Suprapubic skin (tissue), 4 donors: ENCODE data around the gene MYO5A. TPM values are rescaled to one million over a fixed set of nuclear protein-coding genes. Genes with fewer than 3 reads are reported as not detected.
"Not testable (repeated sequence)": the region's sequence is repeated elsewhere in the genome, so short reads cannot be mapped to it uniquely, and the experiment has no call there.

Source experiments
- DNase-seq, 2 donors: peaks; one replicate each; pipeline ENCODE4 v3.0.0-alpha.2; 2019; ENCODE audit warnings: low spot score in 2 of 2
- H3K27ac ChIP-seq: fragments of 200-600 bp; sonication (generic); one replicate; pipeline ENCODE4 v1.5.1; 2019
- H3K27me3 ChIP-seq: fragments of 200-600 bp; sonication (generic); one replicate; pipeline ENCODE4 v1.5.1; 2019
- H3K36me3 ChIP-seq: fragments of 200-600 bp; sonication (generic); one replicate; pipeline ENCODE4 v1.5.1; 2019
- H3K4me1 ChIP-seq: fragments of 200-600 bp; sonication (generic); one replicate; pipeline ENCODE4 v1.5.1; 2019
- H3K4me3 ChIP-seq: fragments of 200-600 bp; sonication (generic); one replicate; pipeline ENCODE4 v1.5.1; 2019; ENCODE audit warnings: mild to moderate bottlenecking
- H3K9me3 ChIP-seq: fragments of 200-600 bp; sonication (generic); one replicate; pipeline ENCODE4 v1.5.1; 2019
- EP300 ChIP-seq: sonication (generic); formaldehyde crosslinking; IDR thresholded peaks from one replicate; pipeline ENCODE4 v1.6.1; 2017; ENCODE audit warnings: antibody characterized with exemption
- POLR2A ChIP-seq, 2 donors: fragments of 450-650 bp; IDR thresholded peaks; one replicate each; pipeline ENCODE4 v1.6.1; 2017; ENCODE audit warnings: antibody characterized with exemption in 2 of 2, mild to moderate bottlenecking in 2 of 2, moderate library complexity in 2 of 2
- POLR2AphosphoS5 ChIP-seq, 3 donors: sonication (generic); formaldehyde crosslinking; IDR thresholded peaks; one replicate each; pipeline ENCODE4 v1.6.1; 2017; ENCODE audit warnings: antibody characterized with exemption in 3 of 3
- WGBS: methylation state at CpG from one replicate; pipeline ENCODE4 v1.1.5; 2018; 5-methylcytosine and 5-hydroxymethylcytosine counted together
- total RNA-seq, 4 donors: library from RNA; depleted of rRNA; stranded (reverse); fragments of >200 nt; gene quantifications; one replicate each; pipeline ENCODE4 v1.1.0, GENCODE V29; 2016
- TF ChIP-seq, protein P1 (sequence below), 2 donors: fragments of 200-600 bp in 1 of 2; fragments of 450-650 bp in 1 of 2; sonication (generic) in 1 of 2; IDR thresholded peaks; one replicate each; pipeline ENCODE4 v1.5.1; 2016 to 2019; ENCODE audit warnings: antibody characterized with exemption in 2 of 2, mild to moderate bottlenecking in 1 of 2, moderate library complexity in 1 of 2

Gene MYO5A
- total RNA-seq, 4 donors from 2014 or later: 37.4 to 73.7 (median 47.0) TPM

DNA sequence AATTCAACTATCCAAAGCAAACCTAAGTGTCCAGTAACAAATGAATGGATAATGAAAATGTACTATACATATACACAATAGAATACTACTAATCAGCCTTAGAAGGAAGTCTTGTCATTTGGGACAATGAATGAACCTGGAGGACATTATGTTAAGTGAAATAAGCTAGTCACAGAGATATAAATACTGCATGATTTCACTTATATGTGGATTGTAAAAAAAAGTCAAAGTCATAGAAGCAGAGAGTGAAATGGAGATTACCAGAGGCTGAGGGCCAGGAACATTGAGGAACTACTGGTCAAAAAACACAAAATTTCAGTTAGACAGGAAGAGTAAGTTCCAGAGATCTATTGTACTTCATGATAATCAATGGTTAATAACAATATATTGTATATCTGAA, 33.6 kb downstream of the MYO5A start:
- no peak overlapping the region for H3K4me3 ChIP-seq
- H3K27ac ChIP-seq: no peak overlapping the region
- no peaks in the 10 kb centered on the region for H3K36me3 ChIP-seq
- no peaks in the 10 kb centered on the region for H3K27me3 ChIP-seq
- TF ChIP-seq EP300 (no peak), POLR2AphosphoS5 (IDR thresholded peaks at IDR 0.05) (no peak), POLR2A (IDR thresholded peaks at IDR 0.05) (no peak)
- TF ChIP-seq, protein P1, sequence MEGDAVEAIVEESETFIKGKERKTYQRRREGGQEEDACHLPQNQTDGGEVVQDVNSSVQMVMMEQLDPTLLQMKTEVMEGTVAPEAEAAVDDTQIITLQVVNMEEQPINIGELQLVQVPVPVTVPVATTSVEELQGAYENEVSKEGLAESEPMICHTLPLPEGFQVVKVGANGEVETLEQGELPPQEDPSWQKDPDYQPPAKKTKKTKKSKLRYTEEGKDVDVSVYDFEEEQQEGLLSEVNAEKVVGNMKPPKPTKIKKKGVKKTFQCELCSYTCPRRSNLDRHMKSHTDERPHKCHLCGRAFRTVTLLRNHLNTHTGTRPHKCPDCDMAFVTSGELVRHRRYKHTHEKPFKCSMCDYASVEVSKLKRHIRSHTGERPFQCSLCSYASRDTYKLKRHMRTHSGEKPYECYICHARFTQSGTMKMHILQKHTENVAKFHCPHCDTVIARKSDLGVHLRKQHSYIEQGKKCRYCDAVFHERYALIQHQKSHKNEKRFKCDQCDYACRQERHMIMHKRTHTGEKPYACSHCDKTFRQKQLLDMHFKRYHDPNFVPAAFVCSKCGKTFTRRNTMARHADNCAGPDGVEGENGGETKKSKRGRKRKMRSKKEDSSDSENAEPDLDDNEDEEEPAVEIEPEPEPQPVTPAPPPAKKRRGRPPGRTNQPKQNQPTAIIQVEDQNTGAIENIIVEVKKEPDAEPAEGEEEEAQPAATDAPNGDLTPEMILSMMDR (IDR thresholded peaks at IDR 0.05): no peak
- H3K4me1 ChIP-seq: peaks cover 28% of the 10 kb centered on the region
- no peak for DNase-seq
- no peaks in the 10 kb centered on the region for H3K9me3 ChIP-seq

DNA sequence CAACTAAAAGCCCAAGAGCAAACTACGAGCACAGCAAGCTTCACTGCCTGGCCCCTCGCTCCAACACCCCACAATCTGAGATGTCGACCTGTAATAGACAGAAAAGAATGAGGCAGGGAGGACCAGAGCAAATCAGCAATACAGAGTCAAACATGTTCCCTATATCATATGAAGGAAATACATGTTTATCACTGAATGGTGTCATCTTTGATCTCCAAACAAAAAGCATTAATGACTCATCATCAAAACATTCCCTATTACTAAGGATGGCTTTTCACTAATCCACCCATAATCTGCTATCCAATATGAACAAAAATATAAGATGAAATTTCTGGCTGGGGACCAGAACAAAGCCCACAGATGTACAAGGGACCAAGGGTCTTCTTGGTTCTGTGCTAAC, 34.7 kb downstream of the MYO5A start:
- no peak for DNase-seq
- TF ChIP-seq, protein P1 (IDR thresholded peaks at IDR 0.05): no peak
- no peak for TF ChIP-seq POLR2AphosphoS5 (IDR thresholded peaks at IDR 0.05)
- no peak for TF ChIP-seq EP300
- TF ChIP-seq POLR2A (IDR thresholded peaks at IDR 0.05): no peak
- H3K4me3 ChIP-seq: no peak overlapping the region
- H3K4me1 ChIP-seq: peaks cover 28% of the 10 kb centered on the region
- no peaks in the 10 kb centered on the region for H3K36me3 ChIP-seq
- no peak overlapping the region for H3K27ac ChIP-seq
- no peaks in the 10 kb centered on the region for H3K9me3 ChIP-seq
- 88% methylated on average over 3 of the region's 3 CpGs for WGBS
- no peaks in the 10 kb centered on the region for H3K27me3 ChIP-seq

DNA sequence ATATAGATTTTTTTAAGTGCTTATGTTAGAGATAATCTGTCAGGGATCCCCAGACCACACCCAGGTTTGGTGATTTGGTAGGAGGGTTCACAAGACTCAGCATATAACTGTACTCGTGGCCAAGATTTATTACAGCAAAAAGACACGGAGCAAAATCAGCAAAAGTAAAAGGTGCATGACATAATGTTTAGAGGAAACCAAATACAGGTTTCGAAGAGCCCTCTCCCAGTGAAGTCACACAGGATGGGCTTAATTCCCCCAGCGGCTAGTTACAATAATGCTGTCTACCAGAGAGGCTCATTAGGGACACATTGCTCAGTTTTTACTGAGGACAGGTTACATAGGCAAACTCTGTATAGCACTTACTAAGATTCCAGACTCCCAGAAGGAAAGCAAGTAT, 36.5 kb downstream of the MYO5A start:
- no peaks in the 10 kb centered on the region for H3K36me3 ChIP-seq
- peak overlapping the region; percentile 3 for H3K27ac ChIP-seq
- TF ChIP-seq POLR2A (IDR thresholded peaks at IDR 0.05): no peak
- TF ChIP-seq POLR2AphosphoS5 (IDR thresholded peaks at IDR 0.05): no peak
- TF ChIP-seq EP300: no peak
- TF ChIP-seq, protein P1 (IDR thresholded peaks at IDR 0.05): no peak
- WGBS: 41% methylated on average over 4 of the region's 4 CpGs
- H3K9me3 ChIP-seq: no peaks in the 10 kb centered on the region
- no peaks in the 10 kb centered on the region for H3K27me3 ChIP-seq
- no peak overlapping the region for H3K4me3 ChIP-seq
- no peak for DNase-seq
- peaks cover 25% of the 10 kb centered on the region for H3K4me1 ChIP-seq

DNA sequence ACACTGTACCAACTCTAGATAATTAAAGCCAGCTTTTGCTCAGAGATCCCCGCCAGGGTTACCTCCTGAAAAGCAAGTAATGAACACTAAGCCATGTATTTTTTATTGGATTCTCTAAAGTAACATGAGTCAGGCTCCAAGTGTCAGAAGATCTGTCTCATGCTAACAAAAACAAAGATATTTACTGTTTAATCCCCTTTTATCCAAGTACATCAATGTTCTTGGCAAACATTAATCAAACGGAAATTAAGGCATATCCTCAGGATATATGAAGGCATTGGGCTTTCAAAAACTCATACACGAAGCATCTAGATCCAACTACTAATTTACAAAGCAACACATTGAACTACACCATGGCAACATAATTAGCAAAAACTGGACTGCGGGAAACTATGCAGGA, 37.2 kb downstream of the MYO5A start:
- WGBS: 19% methylated on average over 4 of the region's 4 CpGs
- Histone ChIP-seq H3K36me3 (no peaks in the 10 kb centered on the region), H3K27ac (peak overlapping the region; percentile 3), H3K9me3 (no peaks in the 10 kb centered on the region), H3K4me1 (peaks cover 19% of the 10 kb centered on the region), H3K27me3 (no peaks in the 10 kb centered on the region), H3K4me3 (no peak overlapping the region)
- no peak for TF ChIP-seq POLR2AphosphoS5 (IDR thresholded peaks at IDR 0.05)
- no peak for TF ChIP-seq POLR2A (IDR thresholded peaks at IDR 0.05)
- TF ChIP-seq, protein P1 (IDR thresholded peaks at IDR 0.05): no peak
- TF ChIP-seq EP300: no peak
- DNase-seq: no peak

DNA sequence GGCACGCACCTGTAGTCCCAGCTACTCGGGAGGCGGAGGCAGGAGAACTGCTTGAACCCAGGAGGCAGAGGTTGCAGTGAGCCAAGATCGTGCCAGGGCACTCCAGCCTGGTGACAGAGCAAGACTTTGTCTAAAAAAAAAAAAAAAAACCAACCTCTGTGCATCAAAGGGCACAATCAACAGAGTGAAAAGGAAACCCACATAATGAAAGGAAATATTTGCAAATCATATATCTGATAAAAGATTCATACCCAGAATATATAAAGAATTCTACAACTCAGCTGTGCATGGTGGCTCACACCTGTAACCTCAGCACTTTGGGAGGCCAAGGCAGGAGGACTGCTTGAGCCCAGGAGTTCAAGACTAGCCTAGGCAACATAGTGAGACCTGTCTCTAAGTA, 39.2 kb downstream of the MYO5A start:
- not testable (repeated sequence) for DNase-seq, H3K27ac ChIP-seq, H3K4me3 ChIP-seq, H3K36me3 ChIP-seq, H3K9me3 ChIP-seq, H3K27me3 ChIP-seq
- H3K4me1 ChIP-seq: peaks cover 16% of the 10 kb centered on the region
- WGBS: 95% methylated on average over 4 of the region's 4 CpGs

DNA sequence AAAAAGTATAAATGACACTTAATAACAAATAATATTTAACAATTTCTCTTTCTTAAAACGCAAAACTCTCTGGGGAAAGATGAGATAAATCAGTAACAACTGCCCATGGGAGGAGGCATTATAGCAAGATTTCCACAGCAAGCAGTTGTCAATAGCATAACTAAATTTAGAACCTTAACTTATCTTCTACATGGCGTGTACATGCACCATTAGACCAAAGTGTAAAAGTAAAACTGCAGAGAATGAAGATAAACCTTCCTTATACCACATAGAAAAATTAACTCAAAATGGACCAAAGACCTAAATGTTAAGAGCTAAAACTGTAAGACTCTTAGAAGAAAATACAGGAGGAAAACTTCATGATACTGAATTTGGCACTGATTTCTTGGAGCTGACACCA, 39.9 kb downstream of the MYO5A start:
- Histone ChIP-seq H3K36me3 (no peaks in the 10 kb centered on the region), H3K4me3 (no peak overlapping the region), H3K27me3 (no peaks in the 10 kb centered on the region), H3K4me1 (peaks cover 22% of the 10 kb centered on the region), H3K27ac (no peak overlapping the region), H3K9me3 (no peaks in the 10 kb centered on the region)
- DNase-seq: no peak
- 77% methylated on average over 2 of the region's 2 CpGs for WGBS
- TF ChIP-seq POLR2A (IDR thresholded peaks at IDR 0.05) (no peak), POLR2AphosphoS5 (IDR thresholded peaks at IDR 0.05) (no peak), EP300 (no peak)
- TF ChIP-seq, protein P1 (IDR thresholded peaks at IDR 0.05): no peak
